HEK293T (cell line): ENCODE data around the gene ZNF70.

Experiments used
- ARNT ChIP-seq: fragments of 450-650 bp; IDR thresholded peaks from 2 replicates; pipeline ENCODE4 v1.6.1; 2017; ENCODE audit warnings: mild to moderate bottlenecking
- BHLHE40 ChIP-seq: fragments of 450-650 bp; IDR thresholded peaks from 2 replicates; pipeline ENCODE4 v1.6.1; 2016; ENCODE audit warnings: mild to moderate bottlenecking, moderate library complexity, borderline replicate concordance
- ELF4 ChIP-seq: fragments of 450-650 bp; IDR thresholded peaks from 2 replicates; pipeline ENCODE4 v1.6.1; 2017; ENCODE audit warnings: antibody characterized with exemption
- FOXA1 ChIP-seq: fragments of 450-650 bp; IDR thresholded peaks from 2 replicates; pipeline ENCODE4 v1.6.1; 2016; ENCODE audit warnings: mild to moderate bottlenecking
- FOXK2 ChIP-seq: fragments of 450-650 bp; IDR thresholded peaks from 2 replicates; pipeline ENCODE4 v1.6.1; 2016; ENCODE audit warnings: mild to moderate bottlenecking
- FOXM1 ChIP-seq: fragments of 450-650 bp; IDR thresholded peaks from 2 replicates; pipeline ENCODE4 v1.6.1; 2017; ENCODE audit warnings: mild to moderate bottlenecking, borderline replicate concordance
- HDGF ChIP-seq: fragments of 450-650 bp; IDR thresholded peaks from 2 replicates; pipeline ENCODE4 v1.6.1; 2017; ENCODE audit warnings: antibody characterized with exemption, borderline replicate concordance
- L3MBTL2 ChIP-seq: fragments of 450-650 bp; conservative IDR thresholded peaks from 2 replicates; pipeline ENCODE4 v1.6.1; 2016; ENCODE audit warnings: mild to moderate bottlenecking
- LEF1 ChIP-seq: fragments of 450-650 bp; IDR thresholded peaks from 2 replicates; pipeline ENCODE4 v1.6.1; 2017; ENCODE audit warnings: mild to moderate bottlenecking, borderline replicate concordance
- NFRKB ChIP-seq: fragments of 450-650 bp; IDR thresholded peaks from 2 replicates; pipeline ENCODE4 v1.6.1; 2016; ENCODE audit warnings: mild to moderate bottlenecking, moderate library complexity
- PKNOX1 ChIP-seq: fragments of 450-650 bp; IDR thresholded peaks from 2 replicates; pipeline ENCODE4 v1.6.1; 2016
- SP1 ChIP-seq: fragments of 450-650 bp; IDR thresholded peaks from 2 replicates; pipeline ENCODE4 v1.6.1; 2017
- SUZ12 ChIP-seq: fragments of 450-650 bp; IDR thresholded peaks from 2 replicates; pipeline ENCODE4 v1.6.1; 2016; ENCODE audit warnings: mild to moderate bottlenecking
- TARDBP ChIP-seq: fragments of 450-650 bp; IDR thresholded peaks from 2 replicates; pipeline ENCODE4 v1.6.1; 2016

GRCh38 chr22:23697031-23697970 lies 53.6 kb downstream of the ZNF70 start:
- TF ChIP-seq SUZ12 (no peak), LEF1 (no peak), SP1 (no peak), FOXA1 (no peak), PKNOX1 (no peak), FOXM1 (no peak), NFRKB (no peak), L3MBTL2 (no peak), BHLHE40 (no peak), FOXK2 (no peak), TARDBP (no peak), ELF4 (no peak), ARNT (no peak), HDGF (no peak)
